Mesenchymal stem cell (in vitro differentiated cells and primary cell): ENCODE results near the gene ATE1.

Experiments used
- DNase-seq: peaks from one replicate; pipeline ENCODE4 v3.0.0-alpha.2; 2013
- H2AFZ ChIP-seq: one replicate; pipeline ENCODE4 v1.6.1; 2013; ENCODE audit warnings: low read depth, mild to moderate bottlenecking, control low read depth, inconsistent platforms, low read length, moderate library complexity
- H2AK5ac ChIP-seq: 2 replicates; pipeline ENCODE4 v1.6.1; 2013; ENCODE audit warnings: low read length, moderate library complexity, mild to moderate bottlenecking, inconsistent platforms; ENCODE audit not compliant: severe bottlenecking
- H2BK120ac ChIP-seq: one replicate; pipeline ENCODE4 v1.6.1; 2013; ENCODE audit warnings: low read depth, mild to moderate bottlenecking, inconsistent platforms, low read length, moderate library complexity
- H2BK12ac ChIP-seq, 2 experiments: one replicate each; pipeline ENCODE4 v1.6.1; 2013; ENCODE audit warnings: inconsistent platforms in 2 of 2, low read length in 2 of 2, mild to moderate bottlenecking in 2 of 2, moderate library complexity in 2 of 2, control low read depth in 1 of 2
- H2BK15ac ChIP-seq: one replicate; pipeline ENCODE4 v1.6.1; 2013; ENCODE audit warnings: mild to moderate bottlenecking, low read depth, inconsistent platforms; ENCODE audit not compliant: poor library complexity, severe bottlenecking
- H2BK5ac ChIP-seq: 2 replicates; pipeline ENCODE4 v1.6.1; 2013; ENCODE audit warnings: low read depth, mild to moderate bottlenecking, low read length, control low read depth, inconsistent platforms; ENCODE audit not compliant: poor library complexity, severe bottlenecking
- H3K14ac ChIP-seq, 2 experiments: one replicate each; pipeline ENCODE4 v1.6.1; 2013; ENCODE audit warnings: inconsistent platforms in 2 of 2, low read length in 2 of 2, control low read depth in 1 of 2, mild to moderate bottlenecking in 1 of 2, moderate library complexity in 1 of 2
- H3K18ac ChIP-seq, 2 experiments: one replicate each; pipeline ENCODE4 v1.6.1; 2013; ENCODE audit warnings: inconsistent platforms in 2 of 2, low read length in 2 of 2, control low read depth in 1 of 2, low read depth in 1 of 2, mild to moderate bottlenecking in 1 of 2
- H3K23ac ChIP-seq, 2 experiments: one replicate each; pipeline ENCODE4 v1.6.1; 2013; ENCODE audit warnings: inconsistent platforms in 2 of 2, low read length in 2 of 2, mild to moderate bottlenecking in 2 of 2, moderate library complexity in 2 of 2, control low read depth in 1 of 2
- H3K27ac ChIP-seq: 2 replicates; pipeline ENCODE4 v1.5.1; 2013; ENCODE audit warnings: mild to moderate bottlenecking, moderate library complexity, low read length, control low read depth, inconsistent platforms; ENCODE audit not compliant: poor library complexity, severe bottlenecking
- H3K27me3 ChIP-seq, 2 experiments: 2 replicates each; pipeline versions ENCODE4 v1.6.1 to v1.7.0; 2013; ENCODE audit warnings: low read length in 2 of 2, mild to moderate bottlenecking in 2 of 2, moderate library complexity in 2 of 2, control low read depth in 1 of 2, inconsistent platforms in 1 of 2; ENCODE audit not compliant: control insufficient read depth in 1 of 2, insufficient read depth in 1 of 2
- H3K36me3 ChIP-seq, 2 experiments: 2 replicates each; pipeline versions ENCODE4 v1.6.1 to v1.7.0; 2013; ENCODE audit warnings: low read length in 2 of 2, control low read depth in 1 of 2, inconsistent platforms in 1 of 2, low read depth in 1 of 2, mild to moderate bottlenecking in 1 of 2; ENCODE audit not compliant: insufficient read depth in 2 of 2, control insufficient read depth in 1 of 2
- H3K4ac ChIP-seq, 2 experiments: one replicate each; pipeline ENCODE4 v1.6.1; 2013; ENCODE audit warnings: inconsistent platforms in 2 of 2, low read length in 2 of 2, mild to moderate bottlenecking in 2 of 2, moderate library complexity in 2 of 2, control low read depth in 1 of 2, low read depth in 1 of 2
- H3K4me1 ChIP-seq: 2 replicates; pipeline ENCODE4 v1.6.1; 2013; ENCODE audit warnings: low read depth, low read length, control low read depth; ENCODE audit not compliant: control insufficient read depth, insufficient read depth
- H3K4me2 ChIP-seq: 2 replicates; pipeline ENCODE4 v1.6.1; 2013; ENCODE audit warnings: low read length, mild to moderate bottlenecking, inconsistent platforms; ENCODE audit not compliant: poor library complexity, severe bottlenecking
- H3K4me3 ChIP-seq, 2 experiments: 2 replicates each; pipeline versions ENCODE4 v1.5.1 to v1.7.0; 2013; ENCODE audit warnings: low read length in 2 of 2, mild to moderate bottlenecking in 2 of 2, control low read depth in 1 of 2, low read depth in 1 of 2; ENCODE audit not compliant: insufficient read depth in 1 of 2
- H3K79me1 ChIP-seq: replicated peaks from 2 replicates; pipeline ENCODE4 v1.6.1; 2013; ENCODE audit warnings: mild to moderate bottlenecking, control low read depth, low read length, inconsistent platforms; ENCODE audit not compliant: poor library complexity, severe bottlenecking
- H3K9ac ChIP-seq: 2 replicates; pipeline ENCODE4 v1.7.0; 2013; ENCODE audit warnings: mild to moderate bottlenecking, low read length, moderate library complexity
- H3K9me3 ChIP-seq: 2 replicates; pipeline ENCODE4 v1.7.0; 2013; ENCODE audit warnings: mild to moderate bottlenecking, low read length; ENCODE audit not compliant: control insufficient read depth
- H4K8ac ChIP-seq: one replicate; pipeline ENCODE4 v1.6.1; 2013; ENCODE audit warnings: inconsistent platforms, mild to moderate bottlenecking, low read length, moderate library complexity
- H4K91ac ChIP-seq: one replicate; pipeline ENCODE4 v1.6.1; 2013; ENCODE audit warnings: mild to moderate bottlenecking, low read length, inconsistent platforms
- WGBS: methylation state at CpG from one replicate; pipeline ENCODE4 v1.1.7; 2013; ENCODE audit warnings: mixed read lengths; 5-methylcytosine and 5-hydroxymethylcytosine counted together

The ATE1 gene

DNA sequence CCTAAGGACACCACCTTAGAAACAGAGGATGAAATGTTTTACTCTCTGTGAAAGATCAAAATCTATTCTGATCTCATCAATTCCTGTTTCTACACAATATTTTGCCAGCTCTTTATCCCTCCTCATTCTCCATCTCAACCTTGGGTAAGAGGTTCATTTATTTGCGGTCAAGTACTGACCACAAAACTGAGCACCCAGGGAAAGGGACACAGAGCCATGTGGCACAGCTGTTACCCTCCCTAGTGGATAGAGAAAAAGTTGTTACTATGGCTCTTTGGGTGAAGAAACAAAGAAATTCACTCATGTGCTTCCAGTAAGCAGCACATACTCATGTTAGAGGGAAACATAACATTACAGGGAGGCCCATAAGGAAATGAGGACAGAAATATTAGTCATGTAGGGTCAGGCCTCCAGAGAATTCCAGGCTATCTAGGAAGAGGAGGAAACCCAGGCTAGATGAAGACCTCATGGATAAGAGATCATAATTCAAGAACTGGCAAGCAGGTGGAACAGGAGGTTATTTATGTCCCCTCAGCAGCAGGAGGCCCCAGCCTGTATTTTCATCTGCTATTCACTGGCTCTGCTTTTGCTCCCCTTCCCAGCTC lies 114.5 kb downstream of the ATE1 start:
- no peak overlapping the region for H3K14ac ChIP-seq
- peaks cover 0 to 7% of the 10 kb centered on the region in 2 experiments for H3K36me3 ChIP-seq
- no peak overlapping the region for H2BK5ac ChIP-seq
- no peak overlapping the region for H3K23ac ChIP-seq
- H2BK15ac ChIP-seq = no peak overlapping the region
- no peak overlapping the region for H2AK5ac ChIP-seq
- H3K4me1 ChIP-seq = no peaks in the 10 kb centered on the region
- no peak overlapping the region for H4K8ac ChIP-seq
- DNase-seq = peak; percentile 26
- H3K4me3 ChIP-seq = no peak overlapping the region
- no peak overlapping the region for H3K18ac ChIP-seq
- H3K9me3 ChIP-seq = no peaks in the 10 kb centered on the region
- no peak overlapping the region for H3K9ac ChIP-seq
- no peak overlapping the region for H4K91ac ChIP-seq
- no peaks in the 10 kb centered on the region for H3K27me3 ChIP-seq
- H2BK12ac ChIP-seq = no peak overlapping the region
- H3K79me1 ChIP-seq = peaks cover 5% of the 10 kb centered on the region
- H2AFZ ChIP-seq = no peak overlapping the region
- H2BK120ac ChIP-seq = no peak overlapping the region
- no peak overlapping the region for H3K27ac ChIP-seq
- WGBS = 100% methylated on average over 1 of the region's 1 CpG
- H3K4ac ChIP-seq = no peak overlapping the region
- no peak overlapping the region for H3K4me2 ChIP-seq

DNA sequence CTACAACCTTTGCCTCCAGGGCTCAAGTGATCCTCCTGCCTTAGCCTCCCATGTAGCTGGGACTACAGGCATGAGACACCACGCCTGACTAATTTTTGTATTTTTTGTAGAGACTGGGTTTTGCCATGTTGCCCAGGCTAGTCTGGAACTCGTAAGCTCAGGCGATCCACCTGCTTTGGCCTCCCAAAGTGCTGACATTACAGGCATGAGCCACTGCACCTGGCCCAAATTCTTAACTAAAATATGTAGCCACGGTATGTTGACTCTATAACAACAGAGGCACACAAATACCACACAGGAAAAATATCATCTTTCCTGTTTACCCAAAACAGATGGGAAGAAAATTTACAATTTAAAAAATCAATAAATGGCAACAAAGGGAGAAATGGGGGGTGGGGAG lies 115.8 kb downstream of the ATE1 start:
- no peak overlapping the region for H3K18ac ChIP-seq
- H3K4me1 ChIP-seq = no peaks in the 10 kb centered on the region
- 69% methylated on average over 4 of the region's 4 CpGs for WGBS
- H2BK5ac ChIP-seq = no peak overlapping the region
- H3K27ac ChIP-seq = no peak overlapping the region
- H3K36me3 ChIP-seq = peaks cover 0 to 8% of the 10 kb centered on the region in 2 experiments
- H3K14ac ChIP-seq = no peak overlapping the region
- H3K23ac ChIP-seq = no peak overlapping the region
- H4K91ac ChIP-seq = no peak overlapping the region
- no peak overlapping the region for H2AFZ ChIP-seq
- no peak overlapping the region for H3K4me3 ChIP-seq
- no peaks in the 10 kb centered on the region for H3K9me3 ChIP-seq
- no peak overlapping the region for H2AK5ac ChIP-seq
- no peak overlapping the region for H3K4ac ChIP-seq
- DNase-seq = no peak
- no peak overlapping the region for H2BK15ac ChIP-seq
- H2BK12ac ChIP-seq = no peak overlapping the region
- peaks cover 5% of the 10 kb centered on the region for H3K79me1 ChIP-seq
- no peak overlapping the region for H3K4me2 ChIP-seq
- H3K9ac ChIP-seq = no peak overlapping the region
- H4K8ac ChIP-seq = no peak overlapping the region
- no peak overlapping the region for H2BK120ac ChIP-seq
- no peaks in the 10 kb centered on the region for H3K27me3 ChIP-seq

DNA sequence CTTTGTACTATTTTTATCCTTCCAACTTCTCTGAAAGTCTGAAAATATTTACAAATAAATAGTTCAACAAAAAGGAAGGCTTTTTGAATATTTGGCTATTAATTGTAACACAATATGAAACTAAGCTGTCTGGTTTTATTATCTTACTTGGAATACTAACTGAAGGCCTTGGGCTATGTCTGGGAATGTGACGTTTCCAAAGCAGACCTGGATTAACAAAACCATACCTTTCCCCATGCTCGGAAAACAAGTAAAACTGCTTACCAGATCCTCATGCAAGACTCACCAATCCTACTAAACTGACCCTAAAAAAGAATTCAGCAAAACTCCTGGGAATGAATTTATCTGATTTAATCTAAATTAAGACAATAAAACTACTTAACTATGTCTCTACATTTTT lies 116.4 kb downstream of the ATE1 start:
- H3K36me3 ChIP-seq = peaks cover 0 to 15% of the 10 kb centered on the region in 2 experiments
- no peak overlapping the region for H3K27ac ChIP-seq
- no peak overlapping the region for H3K18ac ChIP-seq
- H3K79me1 ChIP-seq = peaks cover 6% of the 10 kb centered on the region
- H2BK120ac ChIP-seq = no peak overlapping the region
- H3K4ac ChIP-seq = no peak overlapping the region
- no peak overlapping the region for H4K8ac ChIP-seq
- H2BK5ac ChIP-seq = no peak overlapping the region
- no peaks in the 10 kb centered on the region for H3K27me3 ChIP-seq
- no peak overlapping the region for H3K9ac ChIP-seq
- H3K4me1 ChIP-seq = no peaks in the 10 kb centered on the region
- 100% methylated on average over 2 of the region's 2 CpGs for WGBS
- no peaks in the 10 kb centered on the region for H3K9me3 ChIP-seq
- H2AK5ac ChIP-seq = no peak overlapping the region
- H3K4me2 ChIP-seq = no peak overlapping the region
- H3K4me3 ChIP-seq = no peak overlapping the region
- H3K14ac ChIP-seq = no peak overlapping the region
- no peak for DNase-seq
- no peak overlapping the region for H3K23ac ChIP-seq
- no peak overlapping the region for H2BK12ac ChIP-seq
- no peak overlapping the region for H4K91ac ChIP-seq
- no peak overlapping the region for H2BK15ac ChIP-seq
- no peak overlapping the region for H2AFZ ChIP-seq

DNA sequence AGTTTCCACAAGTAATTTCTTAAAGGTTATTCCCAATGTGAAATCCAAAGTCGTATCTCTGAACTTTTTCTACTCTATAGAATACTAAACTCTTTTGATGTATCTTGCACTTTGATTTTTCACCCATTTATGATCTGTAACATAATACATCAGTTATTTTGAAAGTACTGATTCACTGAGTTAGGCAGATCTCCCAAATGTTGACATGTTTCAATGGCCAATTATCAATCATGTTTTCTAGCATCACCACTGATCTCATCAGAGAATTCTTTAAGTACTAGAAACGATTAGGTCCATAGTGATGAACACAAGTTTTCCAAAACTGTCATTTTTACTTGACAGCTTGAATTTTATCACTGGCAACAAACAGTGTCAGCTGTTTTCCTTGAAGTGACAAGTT lies 119.0 kb downstream of the ATE1 start:
- no peak overlapping the region for H2BK15ac ChIP-seq
- no peak overlapping the region for H2AK5ac ChIP-seq
- no peak overlapping the region for H3K14ac ChIP-seq
- no peak overlapping the region for H4K91ac ChIP-seq
- no peak overlapping the region for H2BK12ac ChIP-seq
- H3K27me3 ChIP-seq = no peaks in the 10 kb centered on the region
- H2AFZ ChIP-seq = no peak overlapping the region
- peaks cover 0 to 11% of the 10 kb centered on the region in 2 experiments for H3K36me3 ChIP-seq
- H3K23ac ChIP-seq = no peak overlapping the region
- H2BK5ac ChIP-seq = no peak overlapping the region
- no peaks in the 10 kb centered on the region for H3K4me1 ChIP-seq
- H3K18ac ChIP-seq = no peak overlapping the region
- no peak overlapping the region for H3K4ac ChIP-seq
- H3K27ac ChIP-seq = no peak overlapping the region
- 98% methylated on average over 2 of the region's 2 CpGs for WGBS
- H3K4me3 ChIP-seq = no peak overlapping the region
- no peak overlapping the region for H4K8ac ChIP-seq
- H3K9ac ChIP-seq = no peak overlapping the region
- H3K79me1 ChIP-seq = peaks cover 1% of the 10 kb centered on the region
- no peak overlapping the region for H2BK120ac ChIP-seq
- no peak for DNase-seq
- no peak overlapping the region for H3K4me2 ChIP-seq
- no peaks in the 10 kb centered on the region for H3K9me3 ChIP-seq
